Metanephros (tissue), 2 donors: ENCODE measurements around the gene SETD1B. TPM values are rescaled to one million over a fixed set of nuclear protein-coding genes. Genes with fewer than 3 reads are reported as not detected.

Experiments used
- small RNA-seq: library from RNA; depleted of rRNA; stranded (forward); fragments of <200 nt; gene quantifications from one replicate; pipeline ENCODE3, GENCODE V24; 2014; ENCODE audit warnings: low replicate concordance
- total RNA-seq: library from RNA; depleted of rRNA; stranded (reverse); fragments of >200 nt; gene quantifications from one replicate; pipeline ENCODE4 v1.2.3, GENCODE V29; 2014

The SETD1B gene
- total RNA-seq, result 12.6 TPM

DNA sequence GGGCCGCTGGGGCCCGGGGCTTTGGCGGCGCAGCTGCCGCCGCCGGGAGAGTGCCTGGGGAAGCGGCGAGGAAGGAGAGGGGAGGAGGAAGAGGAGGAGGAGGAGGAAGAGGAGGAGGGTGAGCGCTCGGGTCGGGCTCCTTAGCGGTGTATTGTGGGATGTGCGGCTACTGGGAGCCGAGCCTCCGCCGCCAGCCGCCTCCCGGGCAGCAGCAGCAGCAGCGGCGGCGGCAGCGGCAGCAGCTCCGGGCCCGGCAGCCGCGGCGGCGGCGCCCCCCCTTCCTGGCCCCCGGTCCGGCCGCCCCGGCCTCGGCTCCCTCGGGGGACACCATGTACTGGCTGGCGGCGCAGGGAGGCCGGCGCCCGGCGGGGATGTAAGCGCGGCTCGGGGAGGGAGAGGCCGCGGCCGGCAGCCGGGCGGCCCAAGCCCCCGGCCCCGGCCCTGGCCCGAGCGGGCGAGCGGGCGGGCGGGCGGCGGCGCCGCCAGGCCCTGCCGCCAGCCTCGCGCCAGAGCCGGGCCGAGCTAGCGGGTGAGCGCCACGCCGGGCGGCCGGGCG, at the start of gene SETD1B:
TSS of gene SETD1B (plus strand) at position 149 of the 556 bp plus-strand sequence. CDS start 729 bp downstream, outside the sequence.

GRCh38 chr12:121793440-121793837, 10.4 kb upstream of the SETD1B start, which contains the start of gene RHOF:
Gene RHOF (minus strand): TSS chr12:121793688. CDS start chr12:121793633, 55 bp downstream.

DNA sequence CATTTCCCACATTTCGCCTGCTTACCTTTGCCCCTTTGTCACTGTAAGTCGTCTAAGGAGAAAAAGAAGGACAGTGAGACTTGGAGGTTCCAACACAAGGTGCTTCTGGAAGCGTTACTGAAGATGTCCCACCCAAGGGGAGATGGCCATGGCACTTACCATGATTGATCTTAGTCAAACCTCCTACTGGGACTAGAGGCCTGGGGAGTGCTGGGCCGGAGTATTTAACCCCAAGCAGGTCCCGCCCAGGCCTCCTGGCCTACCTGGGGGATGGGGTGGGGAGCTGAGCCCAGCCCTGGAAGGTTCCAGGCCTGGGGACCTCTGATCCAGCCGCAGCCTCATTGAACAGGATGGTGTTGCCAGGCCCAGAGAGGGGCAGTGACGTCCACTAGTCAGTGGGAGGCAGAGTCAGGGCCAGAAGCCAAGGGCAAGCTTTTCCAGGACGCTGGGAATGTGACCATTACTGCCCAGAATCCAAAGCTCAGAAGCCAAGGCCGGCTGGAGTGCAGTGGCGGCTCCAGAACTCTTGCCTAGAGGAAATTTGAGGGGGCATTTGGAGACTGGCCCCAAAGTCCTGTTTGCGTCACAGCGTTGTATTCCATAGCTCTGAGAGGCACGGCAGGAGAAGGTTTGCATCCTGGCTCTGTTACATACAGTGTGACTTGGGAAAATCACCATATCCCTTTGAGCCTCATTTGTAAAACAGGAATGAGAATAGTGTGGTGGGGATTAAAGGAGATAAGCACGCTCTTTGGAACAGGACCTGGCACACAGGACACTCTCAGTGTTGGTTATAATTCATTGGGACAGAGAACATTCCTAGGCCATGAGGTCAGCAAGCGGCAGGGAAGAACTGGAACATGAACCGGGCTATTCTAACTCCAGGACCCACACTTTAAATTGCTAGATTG, 55.1 kb downstream of the SETD1B start, which contains the start of gene HPD:
TSS of gene HPD (minus strand) at position 198 of the 911 bp plus-strand sequence. CDS start at position 162, 36 bp downstream.

Small RNA genes lying within 50 kb of the gene (small RNA-seq; reads per million reads assigned to genes)
- gene AC069503.3, result not detected

Other genes with a start within 250 kb of the SETD1B start
- gene KDM2B, start 223.0 kb upstream of the SETD1B start, total RNA-seq, result 61.8 TPM
- gene ORAI1, start 177.5 kb upstream of the SETD1B start, total RNA-seq, result 21.0 TPM
- gene MORN3, start 134.4 kb upstream of the SETD1B start, total RNA-seq, result 0.70 TPM
- 14.3 TPM for gene TMEM120B, start 91.3 kb upstream of the SETD1B start, total RNA-seq
- gene RHOF, start 10.3 kb upstream of the SETD1B start, total RNA-seq, result 13.8 TPM
- 0.93 TPM for gene HPD, start 54.9 kb downstream of the SETD1B start, total RNA-seq
- gene PSMD9, start 84.8 kb downstream of the SETD1B start, total RNA-seq, result 59.6 TPM
- 11.2 TPM for gene CFAP251, start 114.6 kb downstream of the SETD1B start, total RNA-seq
- gene BCL7A, start 217.9 kb downstream of the SETD1B start, total RNA-seq, result 32.7 TPM